Astrocyte of the cerebellum (primary cell): ENCODE data around the gene ARL17B.
"Not testable (repeated sequence)": the region's sequence is repeated elsewhere in the genome, so short reads cannot be mapped to it uniquely, and the experiment has no call there.

Experiments used
- DNase-seq: peaks from one replicate; pipeline ENCODE4 v3.0.0-alpha.2; 2011; ENCODE audit warnings: low read depth
- H3K4me3 ChIP-seq: 2 replicates; pipeline ENCODE4 v1.5.1; 2011; ENCODE audit warnings: mild to moderate bottlenecking, low read depth, low read length, moderate library complexity
- CTCF ChIP-seq: IDR thresholded peaks from 2 replicates; pipeline ENCODE4 v1.5.1; 2012; ENCODE audit warnings: low read length, low read depth, moderate library complexity, mild to moderate bottlenecking; ENCODE audit errors: missing control alignments
- in situ Hi-C: cut with HindIII; loops from 2 replicates; pipeline ENCODE4 v1.10.0; 2017; ENCODE audit warnings: low sequenced_read_pairs

ARL17B gene

GRCh38 chr17:46274238-46274637 lies 87.3 kb downstream of the ARL17B start:
- in situ Hi-C loops, result no loop called here
- DNase-seq, result no peak
- TF ChIP-seq CTCF, result no peak
- H3K4me3 ChIP-seq, result no peak overlapping the region

GRCh38 chr17:46273541-46274236 lies 87.9 kb downstream of the ARL17B start:
- in situ Hi-C loops, result no loop called here
- no peak for TF ChIP-seq CTCF
- no peak overlapping the region for H3K4me3 ChIP-seq
- DNase-seq, result no peak

DNA sequence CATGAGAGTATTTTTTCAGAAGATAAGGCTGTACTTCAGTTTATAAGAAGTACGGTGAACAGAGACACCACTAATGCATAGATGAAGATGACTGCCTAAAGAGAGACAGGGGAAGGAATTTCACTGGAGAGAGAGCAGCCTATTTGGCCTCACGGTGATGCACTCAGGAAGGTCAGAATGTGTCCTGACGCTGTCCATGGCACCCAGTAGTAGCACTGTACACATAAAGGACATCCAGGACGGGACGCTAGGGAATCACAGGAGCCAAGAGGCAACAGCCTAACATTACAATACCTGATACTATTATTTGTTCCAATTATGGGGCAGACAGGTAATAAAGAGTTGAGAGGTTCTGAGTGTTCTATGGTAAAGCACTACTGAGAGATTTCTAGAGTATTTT lies 91.5 kb downstream of the ARL17B start:
- no peak for DNase-seq

GRCh38 chr17:46266656-46267544 lies 94.7 kb downstream of the ARL17B start:
- in situ Hi-C loops, result no loop called here
- peak overlapping the region; percentile 53 for H3K4me3 ChIP-seq
- DNase-seq, result no peak
- TF ChIP-seq CTCF, result no peak

More for the DNA sequence above, 91.5 kb downstream of the ARL17B start:
- in situ Hi-C loops, result no loop called here
- H3K4me3 ChIP-seq, result no peak overlapping the region
- TF ChIP-seq CTCF, result no peak

DNA sequence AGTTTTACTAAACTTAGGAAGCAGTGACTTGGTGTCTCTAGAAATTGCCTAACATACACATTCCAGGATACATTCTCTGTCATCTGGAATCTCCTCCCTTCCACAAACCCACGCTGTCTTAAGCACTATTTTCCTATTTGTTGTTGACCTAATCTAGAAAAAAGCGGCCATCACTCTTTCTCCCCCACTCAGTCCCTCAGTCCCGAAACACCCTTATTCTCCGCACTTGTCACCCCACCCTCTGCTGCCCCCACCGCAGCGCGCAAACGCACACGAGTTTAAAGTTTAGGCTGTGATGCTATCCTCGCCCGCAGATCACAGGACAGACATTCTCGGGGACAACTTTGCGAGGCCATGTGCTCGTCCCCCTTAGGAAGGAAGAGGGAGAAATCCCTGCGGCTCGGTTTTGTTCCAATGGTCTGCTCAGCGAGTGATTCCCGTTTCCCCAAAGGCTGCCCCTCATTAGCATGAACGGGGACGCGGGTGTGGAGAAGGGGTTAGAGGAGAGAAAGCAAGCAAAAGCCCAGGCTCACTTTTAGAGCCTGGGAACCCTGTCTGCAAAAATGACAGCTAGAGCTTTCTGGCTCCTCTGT lies 95.4 kb downstream of the ARL17B start:
- H3K4me3 ChIP-seq, result peak overlapping the region; percentile 53
- DNase-seq, in situ Hi-C loops: not testable (repeated sequence)

- TF ChIP-seq CTCF, result no peak
- in situ Hi-C loops, result no loop called here
- no peak overlapping the region for H3K4me3 ChIP-seq
- peak; percentile 65 for DNase-seq
Observed at GRCh38 chr17:46264456-46265198, 96.9 kb downstream of the ARL17B start.
